Activated T-helper 17 cell treated with anti-CD3 and anti-CD28 coated beads, Interleukin-2, amount 50 U/mL, for 72 hours (primary cell): ENCODE results near the gene PELI1. TPM values are rescaled to one million over a fixed set of nuclear protein-coding genes. Genes with fewer than 3 reads are reported as not detected.
A peak's percentile ranks its signal among the peaks of the same experiment; 100 is the strongest.
"Not testable (repeated sequence)": the region's sequence is repeated elsewhere in the genome, so short reads cannot be mapped to it uniquely, and the experiment has no call there.

Source experiments
- ATAC-seq: fragments of 150-1000 bp; cut with Tn5 transposase; replicated peaks from 2 replicates; pipeline ENCODE4 v1.10.0; 2021; ENCODE audit warnings: mild to moderate bottlenecking, moderate library complexity
- H3K27ac Mint-ChIP-seq: one replicate; pipeline ENCODE4 v1.8.0; 2022; ENCODE audit warnings: mixed read lengths
- H3K27me3 Mint-ChIP-seq: one replicate; pipeline ENCODE4 v1.8.0; 2022; ENCODE audit warnings: mixed read lengths
- H3K36me3 Mint-ChIP-seq: one replicate; pipeline ENCODE4 v1.8.0; 2022; ENCODE audit warnings: low read depth, mild to moderate bottlenecking, mixed read lengths
- H3K4me1 Mint-ChIP-seq: one replicate; pipeline ENCODE4 v1.8.0; 2022; ENCODE audit warnings: mixed read lengths
- H3K4me3 Mint-ChIP-seq: one replicate; pipeline ENCODE4 v1.8.0; 2022; ENCODE audit warnings: mild to moderate bottlenecking, mixed read lengths
- H3K9me3 Mint-ChIP-seq: one replicate; pipeline ENCODE4 v1.8.0; 2022; ENCODE audit warnings: mixed read lengths
- total RNA-seq, 2 donors: library from RNA; stranded (reverse); gene quantifications; one replicate each; pipeline ENCODE4 v1.2.3, GENCODE V29; 2022

The PELI1 gene
- total RNA-seq, 2 donors from 2014 or later: 57.4 to 59.7 TPM

- peaks cover 15% of the 10 kb centered on the region for H3K4me1 Mint-ChIP-seq
- peak overlapping the region; percentile 91 for H3K27ac Mint-ChIP-seq
- H3K4me3 Mint-ChIP-seq: peak overlapping the region; percentile 34
Measured at GRCh38 chr2:64101141-64101591, 43.1 kb downstream of the PELI1 start.

DNA sequence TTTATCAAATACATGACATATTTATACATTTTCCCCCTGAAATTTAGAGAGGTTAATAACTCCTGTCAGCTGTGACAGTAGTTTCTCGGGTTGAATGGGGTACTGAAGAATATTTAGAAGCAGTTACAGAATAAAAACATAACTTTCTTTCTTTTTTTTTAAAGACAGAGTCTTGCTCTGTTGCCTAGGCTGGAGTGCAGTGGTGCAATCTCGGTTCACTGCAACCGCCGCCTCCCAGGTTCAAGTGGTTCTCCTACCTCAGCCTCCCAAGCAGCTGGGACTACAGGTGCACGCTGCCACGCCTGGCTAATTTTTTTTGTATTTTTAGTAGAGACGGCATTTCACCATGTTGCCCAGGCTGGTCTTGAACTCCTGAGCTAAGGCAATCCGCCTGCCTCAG is 43.6 kb downstream of the PELI1 start:
- ATAC-seq, H3K27me3 Mint-ChIP-seq, H3K9me3 Mint-ChIP-seq: not testable (repeated sequence)
- H3K27ac Mint-ChIP-seq: peak overlapping the region; percentile 91
- peaks cover 14% of the 10 kb centered on the region for H3K4me1 Mint-ChIP-seq
- peaks cover 99% of the 10 kb centered on the region for H3K36me3 Mint-ChIP-seq
- peak overlapping the region; percentile 34 for H3K4me3 Mint-ChIP-seq

More at GRCh38 chr2:64101141-64101591, 43.1 kb downstream of the PELI1 start:
- H3K9me3 Mint-ChIP-seq: no peaks in the 10 kb centered on the region
- no peaks in the 10 kb centered on the region for H3K27me3 Mint-ChIP-seq
- peaks cover 99% of the 10 kb centered on the region for H3K36me3 Mint-ChIP-seq
- ATAC-seq: peak; percentile 91

GRCh38 chr2:64094663-64095382 is 49.4 kb downstream of the PELI1 start:
- Mint-ChIP-seq H3K36me3 (peaks cover 96% of the 10 kb centered on the region), H3K27me3 (no peaks in the 10 kb centered on the region), H3K9me3 (no peaks in the 10 kb centered on the region), H3K27ac (no peak overlapping the region), H3K4me3 (no peak overlapping the region), H3K4me1 (peaks cover 10% of the 10 kb centered on the region)
- no peak for ATAC-seq

GRCh38 chr2:64093341-64093740 is 50.9 kb downstream of the PELI1 start:
- peaks cover 84% of the 10 kb centered on the region for H3K36me3 Mint-ChIP-seq
- no peaks in the 10 kb centered on the region for H3K9me3 Mint-ChIP-seq
- H3K27me3 Mint-ChIP-seq: no peaks in the 10 kb centered on the region
- no peak overlapping the region for H3K4me3 Mint-ChIP-seq
- no peak overlapping the region for H3K27ac Mint-ChIP-seq
- peaks cover 8% of the 10 kb centered on the region for H3K4me1 Mint-ChIP-seq
- ATAC-seq: no peak

GRCh38 chr2:64092502-64092901 is 51.7 kb downstream of the PELI1 start:
- Mint-ChIP-seq H3K27ac (no peak overlapping the region), H3K27me3 (no peaks in the 10 kb centered on the region), H3K4me1 (peaks cover 7% of the 10 kb centered on the region), H3K9me3 (no peaks in the 10 kb centered on the region), H3K4me3 (no peak overlapping the region), H3K36me3 (peaks cover 75% of the 10 kb centered on the region)
- ATAC-seq: no peak

GRCh38 chr2:64090264-64090663 is 54.0 kb downstream of the PELI1 start:
- Mint-ChIP-seq H3K4me3 (no peak overlapping the region), H3K4me1 (peaks cover 7% of the 10 kb centered on the region), H3K9me3 (no peaks in the 10 kb centered on the region), H3K36me3 (peaks cover 53% of the 10 kb centered on the region), H3K27me3 (no peaks in the 10 kb centered on the region), H3K27ac (no peak overlapping the region)
- no peak for ATAC-seq

- peak; percentile 19 for ATAC-seq
- H3K9me3 Mint-ChIP-seq: no peaks in the 10 kb centered on the region
Measured at GRCh38 chr2:64086347-64087082, 57.7 kb downstream of the PELI1 start.

DNA sequence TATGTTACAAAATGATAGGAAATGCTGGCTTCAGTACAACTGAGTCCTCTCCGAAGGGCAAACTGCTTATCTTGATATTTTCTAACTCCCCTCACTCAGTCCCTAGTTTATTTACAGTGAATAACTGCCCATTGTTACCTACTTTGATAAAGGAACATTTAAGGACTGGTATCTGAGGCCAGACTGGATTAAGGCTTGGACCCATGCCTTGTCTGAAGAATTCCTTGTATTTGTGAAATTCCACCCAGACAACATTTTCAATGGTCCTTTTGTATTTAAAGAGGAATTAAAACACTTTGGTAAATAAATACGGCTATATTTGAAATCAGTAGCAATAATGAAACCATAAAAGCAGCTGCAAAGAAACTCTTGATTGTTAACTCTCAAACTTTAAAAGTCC is 58.3 kb downstream of the PELI1 start:
- Mint-ChIP-seq H3K4me1 (peaks cover 4% of the 10 kb centered on the region), H3K36me3 (peaks cover 11% of the 10 kb centered on the region), H3K27me3 (peaks cover 6% of the 10 kb centered on the region), H3K4me3 (no peak overlapping the region), H3K9me3 (no peaks in the 10 kb centered on the region), H3K27ac (no peak overlapping the region)
- ATAC-seq: no peak

More at GRCh38 chr2:64086347-64087082, 57.7 kb downstream of the PELI1 start:
- Mint-ChIP-seq H3K27ac (no peak overlapping the region), H3K4me3 (no peak overlapping the region), H3K27me3 (peaks cover 4% of the 10 kb centered on the region), H3K4me1 (peaks cover 4% of the 10 kb centered on the region), H3K36me3 (peaks cover 16% of the 10 kb centered on the region)

DNA sequence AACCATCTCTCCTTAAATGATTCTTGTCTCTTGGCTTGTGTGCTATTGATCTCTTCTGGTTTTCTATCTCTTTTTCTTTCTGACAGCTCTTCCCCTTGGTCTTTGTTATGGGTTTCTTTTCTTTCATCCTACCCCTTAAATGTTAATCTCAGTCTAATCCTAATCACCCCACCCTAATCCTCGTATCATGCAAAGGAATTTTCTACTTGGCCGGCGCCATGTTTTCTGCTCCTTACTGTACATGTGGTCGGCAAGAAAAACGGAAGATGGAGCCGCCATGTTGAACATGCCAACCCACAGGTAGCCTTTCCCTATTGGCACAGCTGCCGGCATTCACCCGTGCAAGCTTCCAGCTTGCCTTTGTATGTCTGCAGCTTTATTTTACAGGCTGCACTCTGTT is 63.2 kb downstream of the PELI1 start:
- no peak for ATAC-seq
- Mint-ChIP-seq H3K4me1 (no peaks in the 10 kb centered on the region), H3K27ac (peak overlapping the region; percentile 37)

GRCh38 chr2:64080179-64080578 is 64.0 kb downstream of the PELI1 start:
- no peak overlapping the region for H3K4me3 Mint-ChIP-seq

More for the DNA sequence above, 63.2 kb downstream of the PELI1 start:
- Mint-ChIP-seq H3K4me3 (no peak overlapping the region), H3K27me3 (peaks cover 6% of the 10 kb centered on the region), H3K36me3 (no peaks in the 10 kb centered on the region), H3K9me3 (no peaks in the 10 kb centered on the region)

GRCh38 chr2:64079688-64080087 is 64.5 kb downstream of the PELI1 start:
- H3K36me3 Mint-ChIP-seq, ATAC-seq, H3K27ac Mint-ChIP-seq, H3K27me3 Mint-ChIP-seq, H3K4me3 Mint-ChIP-seq, H3K4me1 Mint-ChIP-seq, H3K9me3 Mint-ChIP-seq: not testable (repeated sequence)

More at GRCh38 chr2:64080179-64080578, 64.0 kb downstream of the PELI1 start:
- Mint-ChIP-seq H3K9me3 (no peaks in the 10 kb centered on the region), H3K27ac (no peak overlapping the region), H3K36me3 (no peaks in the 10 kb centered on the region), H3K4me1 (no peaks in the 10 kb centered on the region), H3K27me3 (peaks cover 6% of the 10 kb centered on the region)
- no peak for ATAC-seq

- H3K4me3 Mint-ChIP-seq, H3K36me3 Mint-ChIP-seq, H3K27ac Mint-ChIP-seq, H3K27me3 Mint-ChIP-seq, H3K9me3 Mint-ChIP-seq, ATAC-seq, H3K4me1 Mint-ChIP-seq: not testable (repeated sequence)
Measured at GRCh38 chr2:64076828-64077227, 67.4 kb downstream of the PELI1 start.

DNA sequence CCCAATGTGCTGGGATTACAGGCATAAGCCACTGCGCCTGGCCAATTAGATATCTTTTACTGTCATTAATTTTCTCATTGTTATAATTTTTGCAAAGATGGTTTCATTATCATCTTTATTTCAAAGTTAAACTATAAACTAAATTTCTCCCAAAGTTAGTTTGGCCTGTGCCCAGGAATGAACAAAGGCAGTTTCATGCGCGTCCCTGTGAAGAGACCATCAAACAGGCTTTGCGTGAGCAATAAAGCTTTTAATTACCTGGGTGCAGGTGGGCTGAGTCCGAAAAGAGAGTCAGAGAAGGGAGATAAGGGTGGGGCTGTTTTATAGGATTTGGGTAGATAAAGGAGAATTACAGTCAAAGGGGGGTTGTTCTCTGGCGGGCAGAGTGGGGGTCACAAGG is 69.6 kb downstream of the PELI1 start:
- not testable (repeated sequence) for H3K36me3 Mint-ChIP-seq, H3K4me1 Mint-ChIP-seq, H3K4me3 Mint-ChIP-seq, H3K27me3 Mint-ChIP-seq, ATAC-seq, H3K27ac Mint-ChIP-seq, H3K9me3 Mint-ChIP-seq

GRCh38 chr2:64067326-64067725 is 76.9 kb downstream of the PELI1 start:
- Mint-ChIP-seq H3K4me1 (peaks cover 13% of the 10 kb centered on the region), H3K36me3 (no peaks in the 10 kb centered on the region), H3K27me3 (no peaks in the 10 kb centered on the region), H3K4me3 (no peak overlapping the region), H3K27ac (no peak overlapping the region), H3K9me3 (no peaks in the 10 kb centered on the region)
- no peak for ATAC-seq

GRCh38 chr2:64065516-64065915 is 78.7 kb downstream of the PELI1 start:
- peaks cover 13% of the 10 kb centered on the region for H3K4me1 Mint-ChIP-seq
- no peak overlapping the region for H3K4me3 Mint-ChIP-seq
- no peaks in the 10 kb centered on the region for H3K9me3 Mint-ChIP-seq
- H3K27ac Mint-ChIP-seq: peak overlapping the region; percentile 42
- H3K36me3 Mint-ChIP-seq: no peaks in the 10 kb centered on the region
- H3K27me3 Mint-ChIP-seq: no peaks in the 10 kb centered on the region
- ATAC-seq: no peak
